Measurements from ENCODE around the gene TNS2. TPM values are rescaled to one million over a fixed set of nuclear protein-coding genes. Genes with fewer than 3 reads are reported as not detected.

Gene TNS2
- total RNA-seq, 1 experiment from 2014 or later: 13.1 TPM

DNA sequence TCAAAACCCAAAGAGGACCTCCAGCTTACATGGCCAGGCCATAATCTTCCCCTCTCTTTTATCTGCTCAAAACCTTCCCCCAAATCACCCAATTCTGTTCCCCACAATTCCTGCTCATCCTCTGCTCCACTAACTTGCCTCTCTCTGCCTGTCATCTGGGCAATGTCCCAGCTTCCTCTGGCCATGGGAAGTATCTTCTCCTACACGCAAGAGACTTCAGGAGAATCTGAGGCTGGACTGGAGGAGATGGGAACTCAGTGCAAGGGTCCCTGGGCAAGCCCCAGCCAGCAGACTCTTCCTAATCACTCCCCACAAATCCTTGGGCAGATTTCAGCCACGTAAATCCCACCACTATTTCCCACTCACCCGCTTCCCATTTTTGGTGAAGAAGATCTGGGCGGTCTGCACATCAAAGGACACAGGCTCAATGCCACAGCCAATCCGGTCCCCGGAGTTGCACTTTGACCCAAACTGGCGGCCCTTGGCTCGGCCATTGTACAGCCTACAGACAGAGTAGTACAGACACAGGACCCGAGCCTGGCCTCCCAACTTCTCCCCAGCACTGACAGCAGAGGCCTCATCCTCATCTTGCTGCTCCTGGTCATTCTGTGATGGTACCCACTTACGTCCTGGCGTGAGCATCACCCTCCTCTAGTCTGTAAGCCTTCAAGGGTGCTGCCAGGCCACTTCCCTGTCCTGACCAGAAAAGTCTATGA lies 24.6 kb downstream of the TNS2 start:
- Histone ChIP-seq H3K9me3 (ENCODE audit: low read length) (no peaks in the 10 kb centered on the region), H2AFZ (ENCODE audit: low read length) (no peak overlapping the region), H3K4me3 (ENCODE audit: low read length) (no peak overlapping the region), H3K27ac (ENCODE audit: low read length) (no peak overlapping the region), H4K20me1 (ENCODE audit: low read length) (no peaks in the 10 kb centered on the region), H3K9me2 (replicated peaks; ENCODE audit: low read length) (no peaks in the 10 kb centered on the region), H3K4me2 (ENCODE audit: low read length) (no peak overlapping the region), H3F3A (ENCODE audit: low read length, unreplicated experiment) (no peaks in the 10 kb centered on the region), H3K36me3 (ENCODE audit: low read depth, low read length) (peaks cover 5% of the 10 kb centered on the region), H3K4me1 (ENCODE audit: insufficient read depth, low read length) (peaks cover 7% of the 10 kb centered on the region), H3K79me2 (ENCODE audit: low read length) (peaks cover 20% of the 10 kb centered on the region), H3K27me3 (ENCODE audit: low read length) (no peaks in the 10 kb centered on the region), H3K9ac (ENCODE audit: low read length) (no peak overlapping the region)
- CTCF ChIA-PET: interaction anchor here (0.6 kb wide), 1 partner anchor 30 kb away, joined by 4 read pairs; no protein-coding TSS in a partner anchor
- no TSS peak for BruUV-seq (replicated peaks)
- intact Hi-C loops (cut with micrococcal nuclease): no loop called here
- no peak for DNase-seq
- TF ChIP-seq EZH2phosphoT487 (IDR thresholded peaks at IDR 0.05; ENCODE audit: borderline replicate concordance, low read length) (no peak), EZH2 (IDR thresholded peaks at IDR 0.05; ENCODE audit: low read length, unreplicated experiment) (no peak)
- TF ChIP-seq, protein P1, sequence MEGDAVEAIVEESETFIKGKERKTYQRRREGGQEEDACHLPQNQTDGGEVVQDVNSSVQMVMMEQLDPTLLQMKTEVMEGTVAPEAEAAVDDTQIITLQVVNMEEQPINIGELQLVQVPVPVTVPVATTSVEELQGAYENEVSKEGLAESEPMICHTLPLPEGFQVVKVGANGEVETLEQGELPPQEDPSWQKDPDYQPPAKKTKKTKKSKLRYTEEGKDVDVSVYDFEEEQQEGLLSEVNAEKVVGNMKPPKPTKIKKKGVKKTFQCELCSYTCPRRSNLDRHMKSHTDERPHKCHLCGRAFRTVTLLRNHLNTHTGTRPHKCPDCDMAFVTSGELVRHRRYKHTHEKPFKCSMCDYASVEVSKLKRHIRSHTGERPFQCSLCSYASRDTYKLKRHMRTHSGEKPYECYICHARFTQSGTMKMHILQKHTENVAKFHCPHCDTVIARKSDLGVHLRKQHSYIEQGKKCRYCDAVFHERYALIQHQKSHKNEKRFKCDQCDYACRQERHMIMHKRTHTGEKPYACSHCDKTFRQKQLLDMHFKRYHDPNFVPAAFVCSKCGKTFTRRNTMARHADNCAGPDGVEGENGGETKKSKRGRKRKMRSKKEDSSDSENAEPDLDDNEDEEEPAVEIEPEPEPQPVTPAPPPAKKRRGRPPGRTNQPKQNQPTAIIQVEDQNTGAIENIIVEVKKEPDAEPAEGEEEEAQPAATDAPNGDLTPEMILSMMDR (conservative IDR thresholded peaks at IDR 0.05; ENCODE audit: low read depth, low read length): no peak
- no peak for ATAC-seq
- POLR2A ChIA-PET (ENCODE audit: unreplicated experiment): no interaction called here

DNA sequence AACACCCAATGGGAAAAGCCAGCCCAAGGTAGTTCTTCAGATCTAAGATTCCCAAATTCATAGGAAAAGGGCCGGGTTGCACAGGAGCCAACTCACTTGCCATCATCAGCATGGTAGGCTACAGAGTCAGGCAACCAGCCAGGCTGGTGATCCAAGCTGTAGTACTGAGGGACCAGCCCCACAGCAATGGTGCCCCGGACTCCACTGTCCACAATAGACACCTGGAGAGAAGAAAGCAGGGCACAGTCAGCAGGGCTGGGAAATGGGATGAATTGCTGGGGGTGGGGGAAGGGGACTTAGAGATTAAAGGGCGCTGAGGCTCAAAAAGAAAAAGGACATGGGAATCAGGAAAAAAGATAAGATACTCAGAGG lies 25.1 kb downstream of the TNS2 start:
- no peaks in the 10 kb centered on the region for H3K9me2 ChIP-seq (replicated peaks; ENCODE audit: low read length)
- no peak overlapping the region for H2AFZ ChIP-seq (ENCODE audit: low read length)
- no peaks in the 10 kb centered on the region for H3F3A ChIP-seq (ENCODE audit: low read length, unreplicated experiment)
- CTCF ChIA-PET: no interaction called here
- H3K4me3 ChIP-seq (ENCODE audit: low read length): no peak overlapping the region
- H4K20me1 ChIP-seq (ENCODE audit: low read length): no peaks in the 10 kb centered on the region
- peaks cover 11% of the 10 kb centered on the region for H3K4me1 ChIP-seq (ENCODE audit: insufficient read depth, low read length)
- peaks cover 5% of the 10 kb centered on the region for H3K36me3 ChIP-seq (ENCODE audit: low read depth, low read length)
- no peak for ATAC-seq
- no peak overlapping the region for H3K27ac ChIP-seq (ENCODE audit: low read length)
- no peak for TF ChIP-seq EZH2phosphoT487 (IDR thresholded peaks at IDR 0.05; ENCODE audit: borderline replicate concordance, low read length)
- TF ChIP-seq, protein P1 (conservative IDR thresholded peaks at IDR 0.05; ENCODE audit: low read depth, low read length): no peak
- TF ChIP-seq EZH2 (IDR thresholded peaks at IDR 0.05; ENCODE audit: low read length, unreplicated experiment): no peak
- DNase-seq: no peak
- POLR2A ChIA-PET (ENCODE audit: unreplicated experiment): no interaction called here
- no peaks in the 10 kb centered on the region for H3K27me3 ChIP-seq (ENCODE audit: low read length)
- no peak overlapping the region for H3K4me2 ChIP-seq (ENCODE audit: low read length)
- H3K9me3 ChIP-seq (ENCODE audit: low read length): no peaks in the 10 kb centered on the region
- peaks cover 20% of the 10 kb centered on the region for H3K79me2 ChIP-seq (ENCODE audit: low read length)
- intact Hi-C loops (cut with micrococcal nuclease): no loop called here
- BruUV-seq (replicated peaks): no TSS peak
- no peak overlapping the region for H3K9ac ChIP-seq (ENCODE audit: low read length)

DNA sequence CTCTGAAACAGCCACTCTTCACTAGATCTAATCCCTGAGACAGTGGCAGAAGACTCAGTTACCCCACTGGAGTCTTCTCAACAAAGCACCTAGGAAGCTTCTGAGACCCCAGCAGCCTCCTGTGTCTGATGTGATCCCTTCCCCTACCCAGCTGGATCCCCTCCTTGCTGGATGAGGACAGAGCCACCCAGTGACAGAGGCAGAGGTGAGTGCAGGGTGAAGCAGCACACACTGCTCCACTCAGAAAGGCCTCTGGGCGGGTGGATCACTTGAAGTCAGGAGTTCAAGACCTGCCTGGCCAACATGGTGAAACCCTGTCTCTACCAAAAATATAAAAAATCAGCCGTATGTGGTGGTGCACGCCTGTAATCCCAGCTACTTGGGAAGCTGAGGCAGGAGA lies 26.6 kb downstream of the TNS2 start:
- ChIA-PET CTCF (no interaction called here), POLR2A (ENCODE audit: unreplicated experiment) (no interaction called here)
- Histone ChIP-seq H2AFZ (ENCODE audit: low read length) (no peak overlapping the region), H3K4me2 (ENCODE audit: low read length) (no peak overlapping the region), H3K79me2 (ENCODE audit: low read length) (peaks cover 20% of the 10 kb centered on the region), H3K4me1 (ENCODE audit: insufficient read depth, low read length) (peaks cover 16% of the 10 kb centered on the region), H3K4me3 (ENCODE audit: low read length) (no peak overlapping the region), H3K27ac (ENCODE audit: low read length) (no peak overlapping the region), H3K9me3 (ENCODE audit: low read length) (no peaks in the 10 kb centered on the region), H4K20me1 (ENCODE audit: low read length) (no peaks in the 10 kb centered on the region), H3K9me2 (replicated peaks; ENCODE audit: low read length) (no peaks in the 10 kb centered on the region), H3F3A (ENCODE audit: low read length, unreplicated experiment) (no peaks in the 10 kb centered on the region), H3K27me3 (ENCODE audit: low read length) (no peaks in the 10 kb centered on the region), H3K9ac (ENCODE audit: low read length) (no peak overlapping the region), H3K36me3 (ENCODE audit: low read depth, low read length) (peaks cover 5% of the 10 kb centered on the region)
- ATAC-seq (no peak), DNase-seq (no peak)
- BruUV-seq (replicated peaks): no TSS peak
- intact Hi-C loops (cut with micrococcal nuclease): no loop called here
- TF ChIP-seq EZH2phosphoT487 (IDR thresholded peaks at IDR 0.05; ENCODE audit: borderline replicate concordance, low read length): no peak
- TF ChIP-seq EZH2 (IDR thresholded peaks at IDR 0.05; ENCODE audit: low read length, unreplicated experiment): no peak
- TF ChIP-seq, protein P1 (conservative IDR thresholded peaks at IDR 0.05; ENCODE audit: low read depth, low read length): no peak

Measured in PC-3 (cell line).